T-helper 1 cell treated with Interleukin-12 subunit alpha and Interleukin-12 subunit beta and Interleukin-4 antibody, amounts not matched to agents 30 ng/mL and 1 ng/mL, for 36 hours (primary cell): Measurements from ENCODE around the gene CIPC. TPM values are rescaled to one million over a fixed set of nuclear protein-coding genes. Genes with fewer than 3 reads are reported as not detected.

Experiments
- intact Hi-C: fragments of 100-400 bp; cut with micrococcal nuclease; formaldehyde crosslinking; loops from one replicate; pipeline ENCODE4 v1.15.1; 2024
- total RNA-seq: library from RNA; stranded (reverse); gene quantifications from 2 replicates; pipeline ENCODE4 v1.2.3, GENCODE V29; 2022

CIPC gene, protein sequence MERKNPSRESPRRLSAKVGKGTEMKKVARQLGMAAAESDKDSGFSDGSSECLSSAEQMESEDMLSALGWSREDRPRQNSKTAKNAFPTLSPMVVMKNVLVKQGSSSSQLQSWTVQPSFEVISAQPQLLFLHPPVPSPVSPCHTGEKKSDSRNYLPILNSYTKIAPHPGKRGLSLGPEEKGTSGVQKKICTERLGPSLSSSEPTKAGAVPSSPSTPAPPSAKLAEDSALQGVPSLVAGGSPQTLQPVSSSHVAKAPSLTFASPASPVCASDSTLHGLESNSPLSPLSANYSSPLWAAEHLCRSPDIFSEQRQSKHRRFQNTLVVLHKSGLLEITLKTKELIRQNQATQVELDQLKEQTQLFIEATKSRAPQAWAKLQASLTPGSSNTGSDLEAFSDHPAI
- total RNA-seq: 11.9 and 12.8 TPM in 2 replicates

DNA sequence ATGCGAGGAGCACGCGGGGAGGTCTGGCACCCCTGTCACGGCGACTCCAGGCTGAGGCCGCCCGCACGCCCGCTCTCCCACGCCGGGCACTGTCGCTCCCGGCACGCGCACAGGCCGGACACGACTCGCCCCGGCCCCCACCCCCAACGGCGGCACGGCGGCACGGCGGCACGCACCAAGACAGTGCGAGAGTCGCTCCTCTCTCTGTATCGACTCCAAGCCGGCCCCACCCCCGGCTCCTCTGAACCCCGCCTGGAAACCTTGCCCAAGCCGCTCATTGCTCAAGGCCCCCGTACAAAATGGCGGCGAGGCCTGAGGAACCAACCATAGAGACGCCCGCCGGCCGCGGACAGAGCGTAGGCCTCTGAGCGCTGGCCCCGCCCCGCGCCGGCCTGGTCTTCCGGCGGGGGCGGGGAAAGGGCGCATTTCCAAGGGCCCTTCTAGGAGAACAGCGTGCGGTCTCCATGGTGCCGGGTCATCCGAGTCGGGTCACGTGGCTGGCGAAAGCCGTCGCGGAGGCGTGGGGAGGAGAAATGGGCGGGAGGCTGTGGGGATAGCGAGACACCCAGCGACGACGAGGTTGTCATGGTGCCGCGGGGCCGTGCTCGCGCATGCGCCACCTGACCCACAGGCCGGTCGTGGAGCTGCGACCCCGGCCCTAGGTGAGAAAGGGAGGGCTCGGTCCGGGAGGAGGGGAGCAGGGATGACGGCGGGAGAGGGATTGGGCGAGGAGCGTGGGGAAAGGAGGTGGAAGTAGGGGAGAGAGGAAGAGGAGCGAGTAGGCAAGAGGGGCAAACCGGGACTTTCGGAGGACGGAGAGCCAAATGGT lies at the start of gene CIPC:
Gene CIPC, plus strand, starts transcription at position 559 of the 829 bp plus-strand sequence. CDS start 7,451 bp downstream, outside the sequence.
- intact Hi-C loops: loop anchor here (1.0 to 2.0 kb wide), 21 partner anchors 12 to 1437 kb away; partner anchors contain the start of genes ADCK1, ALKBH1, ANGEL1 and ERG28

DNA sequence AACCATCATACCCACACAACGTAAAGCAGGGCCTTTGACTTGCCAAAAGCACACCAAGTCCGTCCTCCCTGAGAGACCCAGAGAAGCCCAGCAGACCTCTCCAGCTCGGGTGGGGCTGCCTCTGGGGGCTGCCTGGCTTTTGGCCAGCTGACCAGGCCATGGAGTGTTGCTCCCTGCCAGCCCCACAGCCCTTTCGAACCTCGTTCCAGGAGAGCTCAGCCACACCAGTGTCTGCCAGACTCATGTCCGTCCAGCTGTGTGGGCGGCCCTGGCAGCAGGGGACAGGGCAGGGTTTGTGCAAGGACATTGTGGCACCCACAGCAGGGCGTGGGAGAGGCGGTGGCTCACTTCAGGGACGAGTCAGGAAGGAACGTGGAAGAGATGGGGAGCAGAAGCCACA lies 46.9 kb upstream of the CIPC start:
- intact Hi-C loops: no loop called here

DNA sequence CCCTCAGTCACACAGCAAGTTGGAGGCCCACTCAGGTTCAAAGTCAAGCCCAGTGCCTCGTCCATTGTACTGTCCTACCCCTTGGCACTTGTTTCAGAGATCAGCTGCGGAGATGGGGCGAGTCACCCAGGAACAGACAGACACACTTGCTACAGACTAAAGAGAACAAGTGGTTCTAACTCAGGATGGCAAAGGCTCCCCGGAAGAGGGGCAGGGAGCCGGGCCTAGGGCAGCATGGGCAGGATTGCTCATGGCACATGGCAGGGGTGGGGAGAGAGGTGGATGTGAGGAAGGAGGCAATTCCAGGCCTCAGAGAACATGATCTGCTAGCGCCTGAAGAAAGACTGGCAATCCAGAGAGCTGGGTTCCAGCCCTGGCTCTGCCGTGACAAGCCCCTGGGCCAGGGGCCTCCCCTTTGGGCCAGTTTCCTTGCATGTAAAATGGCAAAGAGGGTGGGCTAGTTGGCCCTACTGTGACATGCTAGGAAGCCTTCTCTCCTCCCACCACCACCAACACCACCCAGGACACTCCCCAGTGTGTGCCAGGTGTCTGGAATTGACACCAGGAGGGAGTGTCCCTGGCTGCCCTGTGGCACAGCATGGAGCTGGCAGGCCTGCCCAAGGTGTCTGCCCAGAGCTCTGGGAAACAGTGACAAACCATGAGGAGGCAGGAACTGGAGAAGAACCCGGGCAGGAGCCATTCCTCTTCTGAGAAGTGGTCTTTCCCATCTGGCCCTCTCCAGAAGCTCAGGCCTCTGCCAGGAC lies 45.6 kb upstream of the CIPC start:
- intact Hi-C loops: loop anchor here (1.0 kb wide), 7 partner anchors 16 to 176 kb away; partner anchors contain the start of gene IRF2BPL

DNA sequence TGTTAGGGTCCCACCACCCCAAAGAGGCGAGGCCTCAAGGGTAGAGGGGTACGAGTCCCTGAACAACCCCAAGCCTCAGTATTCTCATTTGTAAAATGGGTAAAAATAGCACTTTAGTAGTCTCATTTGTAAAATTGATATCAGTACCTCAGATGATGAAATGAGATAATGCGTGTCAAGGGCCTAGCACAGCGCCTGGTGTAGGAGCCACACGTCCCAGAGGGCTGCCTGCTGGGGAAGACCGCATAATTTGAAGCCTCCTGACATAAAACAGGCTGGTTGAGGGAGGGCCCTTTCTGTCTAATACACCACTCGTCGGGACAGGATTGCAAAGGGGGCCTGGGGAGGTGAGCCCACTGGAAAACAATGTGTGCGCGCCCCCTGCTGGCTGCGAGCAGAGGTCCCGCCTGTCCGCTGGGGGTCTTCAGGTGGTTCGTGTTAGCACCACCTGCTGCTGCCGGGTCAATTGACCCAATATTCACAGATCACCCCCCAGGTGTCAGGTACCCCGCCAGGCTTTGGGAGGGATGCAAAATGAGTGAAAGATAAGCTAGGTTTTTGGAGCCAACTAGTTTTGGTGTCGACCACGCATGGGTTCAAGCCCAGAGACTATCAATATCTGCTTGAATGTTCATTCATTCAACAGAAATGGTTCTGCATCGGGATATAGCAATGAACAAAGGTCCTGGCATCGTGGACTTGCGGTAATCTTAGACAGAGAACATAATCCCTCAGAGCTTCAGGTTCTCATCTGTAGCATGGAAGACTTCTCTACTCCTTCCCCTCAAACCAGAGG lies 44.8 kb upstream of the CIPC start:
- intact Hi-C loops: loop anchor here (1.0 kb wide), 7 partner anchors 15 to 177 kb away; partner anchors contain the start of gene IRF2BPL

DNA sequence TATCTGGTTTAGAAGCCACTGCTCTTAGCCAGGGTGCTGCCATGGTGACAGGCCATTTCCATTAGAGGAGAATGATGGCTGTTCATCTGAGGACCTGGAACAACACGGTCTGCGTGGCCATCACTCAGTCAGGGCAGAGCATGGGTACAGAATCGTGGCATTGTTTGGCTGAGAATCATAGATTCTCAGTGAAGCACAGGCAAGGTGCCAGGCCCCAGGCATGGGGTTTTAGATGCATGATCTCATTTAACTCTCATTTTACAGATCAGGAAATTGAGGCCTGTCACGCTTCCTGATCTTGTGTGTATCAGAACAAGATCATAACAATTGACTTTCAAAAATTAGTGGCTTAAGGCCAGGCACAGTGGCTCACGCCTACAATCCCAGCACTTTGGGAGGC lies 42.8 kb upstream of the CIPC start:
- intact Hi-C loops: no loop called here

DNA sequence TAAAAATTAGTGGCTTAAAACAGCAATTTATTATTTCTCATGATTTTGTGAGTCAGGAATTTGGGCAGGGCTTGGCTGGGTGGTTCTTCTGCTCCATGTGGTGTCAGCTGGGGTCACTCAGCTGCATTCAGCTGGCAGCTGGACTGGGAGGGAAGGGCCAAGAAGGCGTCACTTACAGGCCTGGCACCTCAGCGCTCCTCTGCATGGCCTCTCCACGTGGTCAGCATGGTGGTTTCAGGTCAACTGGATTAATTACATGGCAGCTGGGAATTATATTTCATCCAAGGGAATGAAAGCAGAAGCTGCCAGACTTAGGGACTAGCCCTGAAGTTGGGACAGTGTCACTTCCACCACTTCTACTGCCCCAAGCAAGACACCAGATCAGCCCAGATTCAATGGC lies 42.1 kb upstream of the CIPC start:
- intact Hi-C loops: no loop called here

DNA sequence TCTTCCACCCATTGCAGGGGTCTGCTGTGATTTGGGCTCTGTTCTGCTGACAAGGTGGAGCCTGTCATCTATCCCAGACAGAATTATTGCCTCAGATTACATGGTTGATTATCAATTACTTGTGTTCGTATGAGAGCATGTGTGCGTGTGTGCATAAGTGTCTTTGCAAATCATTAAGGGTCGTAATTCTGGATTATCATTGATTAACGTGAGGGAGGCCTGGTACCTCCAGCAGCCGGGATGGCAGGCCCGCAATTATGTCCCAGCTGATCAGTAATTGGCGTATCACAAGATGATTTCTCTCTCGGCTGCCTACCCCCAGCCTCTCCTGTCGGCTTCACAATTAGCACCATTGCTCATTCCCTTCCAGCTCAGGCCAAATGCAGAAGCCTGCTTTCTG lies 39.9 kb upstream of the CIPC start:
- intact Hi-C loops: no loop called here

DNA sequence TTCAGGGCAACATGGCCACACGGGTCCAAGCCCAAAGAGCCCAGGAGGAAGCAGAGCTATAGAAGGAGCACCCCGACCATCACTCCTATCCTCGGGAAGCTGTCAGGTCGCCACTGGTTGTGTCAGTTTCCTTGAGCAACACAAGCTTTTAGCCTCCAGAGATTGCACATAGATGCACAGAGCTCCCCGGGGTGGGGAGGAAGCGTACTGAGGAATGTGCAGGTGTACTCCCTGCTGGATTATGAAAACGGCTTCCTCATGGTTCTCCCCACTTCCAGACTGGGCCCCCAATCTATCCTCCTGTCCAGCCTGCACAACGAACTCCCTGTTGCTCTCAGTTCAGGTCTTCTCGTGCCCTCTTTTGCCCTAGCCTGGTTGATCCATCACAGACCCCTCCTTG lies 39.3 kb upstream of the CIPC start:
- intact Hi-C loops: no loop called here

DNA sequence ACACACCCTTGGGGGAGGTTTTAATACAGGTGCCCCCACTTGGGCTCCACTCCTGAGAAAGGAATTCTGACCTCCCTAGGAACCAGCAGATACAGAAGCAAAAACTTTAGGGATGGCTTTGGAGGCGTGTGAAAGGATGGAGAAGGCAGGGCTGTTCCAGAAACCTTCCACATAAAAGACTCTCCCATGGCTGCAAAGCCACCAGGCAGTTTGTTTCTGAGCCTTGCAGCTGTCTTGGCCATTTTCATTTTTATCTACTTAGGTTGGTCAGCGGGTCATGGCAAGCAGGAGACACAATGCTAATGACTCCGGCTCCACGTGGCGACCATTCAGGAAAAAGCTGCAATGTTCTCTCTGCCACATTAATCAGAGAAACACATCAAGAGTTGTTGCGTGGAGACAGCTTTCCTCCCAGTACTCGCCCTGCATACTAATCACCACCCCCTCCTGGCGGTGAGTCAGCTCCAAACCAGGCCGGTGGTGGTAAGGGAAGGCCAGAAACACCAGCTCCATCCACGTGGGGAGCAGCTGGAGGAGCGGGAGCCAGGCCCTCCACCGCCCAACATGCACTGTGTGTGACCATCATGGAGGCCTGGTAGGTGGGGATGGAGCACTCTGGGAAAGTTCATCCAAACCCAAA lies 38.7 kb upstream of the CIPC start:
- intact Hi-C loops: no loop called here

DNA sequence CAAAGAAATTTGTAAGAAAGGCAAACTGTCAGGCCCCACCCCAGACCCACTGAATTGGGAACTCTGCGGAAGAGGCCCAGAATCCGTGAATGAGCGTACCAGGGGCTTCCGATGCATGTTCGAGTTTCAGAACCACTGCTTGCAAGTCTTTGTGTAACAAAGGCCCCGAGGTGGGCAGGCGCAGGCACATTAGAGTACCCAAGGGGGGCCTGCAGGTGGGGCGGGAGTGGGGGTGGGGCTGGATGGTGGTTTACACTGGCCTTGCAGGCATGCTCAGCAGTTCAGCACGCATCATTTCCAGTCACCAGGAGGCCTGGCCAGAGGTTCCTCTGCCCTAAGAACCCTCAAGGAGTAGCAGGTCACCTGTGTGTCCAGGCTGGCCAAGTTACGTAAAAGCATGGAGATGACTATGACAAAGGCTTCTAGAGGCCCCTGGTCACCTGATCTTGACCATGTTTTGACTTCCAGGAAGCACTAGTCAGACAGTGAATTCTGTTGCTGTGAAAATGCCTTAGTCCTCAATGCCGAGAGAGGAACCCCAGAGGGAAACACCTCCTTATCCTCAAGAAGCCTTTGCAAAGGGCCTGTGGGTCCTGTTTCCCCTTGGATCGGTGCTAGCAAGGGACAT lies 36.3 kb upstream of the CIPC start:
- intact Hi-C loops: no loop called here

DNA sequence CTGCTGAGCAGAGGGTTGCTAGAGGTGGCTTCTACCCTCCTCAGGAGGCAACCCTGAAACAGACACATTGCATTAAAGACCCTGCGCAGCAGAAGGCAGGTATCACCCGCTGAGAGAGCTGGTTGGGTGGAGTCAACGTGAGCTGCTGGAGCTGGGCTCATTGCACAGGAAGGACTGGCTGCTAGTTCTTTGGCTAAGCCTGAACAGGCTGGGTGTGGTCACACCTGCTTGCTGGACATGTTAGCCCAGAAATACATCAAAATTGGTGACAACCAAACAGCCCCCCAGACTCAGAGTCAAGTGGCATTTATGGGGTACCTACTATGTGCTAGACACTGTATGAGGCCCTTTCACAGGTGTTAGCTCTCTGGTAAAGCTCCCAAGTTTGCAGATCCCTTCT lies 35.8 kb upstream of the CIPC start:
- intact Hi-C loops: no loop called here

DNA sequence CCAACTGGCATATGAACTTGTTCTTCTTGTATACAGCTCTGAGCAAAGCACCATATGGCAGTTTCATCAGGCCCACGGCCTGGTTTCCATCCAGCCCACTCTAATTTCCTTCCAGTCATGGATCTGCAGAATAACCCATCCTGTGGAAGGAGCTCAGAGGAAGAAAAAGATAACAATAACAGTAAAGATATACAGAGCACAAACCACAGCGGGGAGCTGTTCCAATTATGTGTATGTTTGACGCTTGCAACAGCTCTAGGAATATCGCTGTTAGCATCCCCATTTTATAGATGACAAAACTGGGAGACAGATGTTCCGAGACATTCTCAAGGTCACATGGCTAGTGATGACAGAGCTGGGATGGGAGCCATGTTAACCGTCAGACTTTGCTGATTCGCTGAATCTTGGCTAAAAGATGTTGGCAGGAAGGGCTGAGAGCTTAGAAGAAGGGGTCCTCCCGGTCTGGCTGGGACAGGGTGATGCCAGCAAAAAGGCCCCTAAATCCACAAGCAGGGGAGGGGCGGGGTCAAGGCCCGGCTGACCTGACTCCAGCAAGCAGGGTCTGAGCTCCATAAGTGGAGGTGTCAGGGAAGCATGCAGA lies 34.4 kb upstream of the CIPC start:
- intact Hi-C loops: no loop called here

DNA sequence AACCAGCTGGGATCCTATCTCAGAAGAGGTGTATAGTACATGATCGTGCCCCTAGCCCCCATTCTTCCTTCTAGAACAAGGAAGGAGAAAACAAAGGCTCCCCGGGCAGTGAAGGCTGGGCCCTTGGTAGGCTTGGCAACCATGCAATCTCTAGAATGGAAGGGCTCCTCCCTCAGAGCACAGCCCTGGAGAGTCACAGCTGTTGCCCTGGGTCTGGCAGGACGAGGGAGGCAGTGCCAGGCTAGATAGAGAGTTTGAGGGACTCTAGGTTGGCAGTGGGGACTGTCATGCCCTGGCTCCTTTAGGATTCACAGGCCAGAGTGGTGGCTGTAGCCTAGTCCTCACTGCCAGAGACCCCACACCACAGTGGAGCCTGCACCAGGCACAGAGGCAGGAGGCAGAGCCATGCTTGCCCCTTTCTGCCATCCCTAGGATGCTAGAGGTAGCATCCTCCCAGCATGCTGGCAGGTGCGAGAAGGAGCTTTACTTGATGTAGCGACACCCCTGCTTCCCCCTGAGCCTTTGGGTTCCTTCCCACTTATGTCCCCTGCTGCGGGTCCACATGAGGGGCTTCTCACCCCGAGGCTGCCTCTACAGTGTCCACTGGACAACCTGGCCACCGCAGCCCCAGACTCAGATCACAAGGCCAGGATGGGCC lies 33.4 kb upstream of the CIPC start:
- intact Hi-C loops: no loop called here

DNA sequence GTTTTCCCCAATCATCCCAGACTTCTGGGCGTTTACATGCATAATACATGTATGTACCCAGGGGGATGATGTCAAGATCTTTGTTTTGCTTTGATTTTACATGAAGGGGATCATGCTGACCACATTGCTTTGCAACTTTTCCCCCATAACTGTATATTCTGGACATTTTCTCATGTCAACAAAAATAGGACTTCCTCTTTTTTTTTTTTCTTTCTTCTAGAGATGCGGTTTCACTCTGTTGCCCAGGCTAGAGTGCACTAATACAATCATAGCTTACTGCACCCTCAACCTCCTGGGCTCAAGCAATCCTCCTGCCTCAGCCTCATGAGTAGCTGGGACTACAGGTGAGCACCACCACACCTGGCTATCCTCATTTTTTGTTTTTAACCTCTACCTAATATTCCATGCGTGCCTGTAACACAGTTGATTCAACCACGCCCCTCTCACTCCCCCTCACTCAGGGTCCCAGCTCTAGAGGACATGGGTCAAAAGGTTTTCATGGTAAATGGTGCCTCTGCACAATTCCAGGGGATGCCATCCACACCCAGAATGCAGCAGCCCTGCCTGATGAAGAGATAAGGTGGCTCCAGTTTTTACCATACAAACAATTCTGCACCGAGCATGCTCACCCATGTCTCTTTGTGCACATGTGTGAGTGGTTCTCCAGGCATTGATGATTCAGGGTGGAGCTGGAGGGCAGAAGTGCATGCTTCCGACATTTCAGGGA lies 32.0 kb upstream of the CIPC start:
- intact Hi-C loops: no loop called here

DNA sequence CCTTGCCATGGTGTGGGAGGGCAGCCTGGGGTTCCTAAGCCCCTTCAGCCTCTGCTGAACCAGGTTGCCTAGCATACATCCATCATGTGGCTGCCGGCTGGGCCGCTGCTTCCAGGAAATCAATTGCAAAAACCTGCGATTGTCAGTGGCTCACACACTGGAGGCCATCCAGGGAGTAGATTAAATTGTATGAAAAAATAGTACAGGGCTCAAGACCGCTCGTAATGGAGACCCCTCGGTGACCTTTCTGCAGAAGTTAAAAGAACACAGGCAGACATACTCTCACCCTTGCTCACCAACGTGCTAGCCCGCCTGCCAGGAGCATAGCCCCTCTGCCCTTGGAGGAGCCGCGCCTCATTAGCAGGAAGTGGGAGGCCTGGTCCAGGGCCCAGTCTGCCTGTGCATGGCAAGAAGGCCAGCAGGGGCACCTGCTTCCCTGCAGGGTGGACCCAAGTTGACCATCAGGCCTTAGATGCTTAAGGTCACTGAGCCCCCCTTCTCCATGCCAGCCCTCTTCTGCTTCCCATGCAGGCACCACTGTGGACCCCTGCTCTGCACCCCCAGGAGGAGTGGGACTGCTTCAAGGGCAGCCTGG lies 31.4 kb upstream of the CIPC start:
- intact Hi-C loops: no loop called here

DNA sequence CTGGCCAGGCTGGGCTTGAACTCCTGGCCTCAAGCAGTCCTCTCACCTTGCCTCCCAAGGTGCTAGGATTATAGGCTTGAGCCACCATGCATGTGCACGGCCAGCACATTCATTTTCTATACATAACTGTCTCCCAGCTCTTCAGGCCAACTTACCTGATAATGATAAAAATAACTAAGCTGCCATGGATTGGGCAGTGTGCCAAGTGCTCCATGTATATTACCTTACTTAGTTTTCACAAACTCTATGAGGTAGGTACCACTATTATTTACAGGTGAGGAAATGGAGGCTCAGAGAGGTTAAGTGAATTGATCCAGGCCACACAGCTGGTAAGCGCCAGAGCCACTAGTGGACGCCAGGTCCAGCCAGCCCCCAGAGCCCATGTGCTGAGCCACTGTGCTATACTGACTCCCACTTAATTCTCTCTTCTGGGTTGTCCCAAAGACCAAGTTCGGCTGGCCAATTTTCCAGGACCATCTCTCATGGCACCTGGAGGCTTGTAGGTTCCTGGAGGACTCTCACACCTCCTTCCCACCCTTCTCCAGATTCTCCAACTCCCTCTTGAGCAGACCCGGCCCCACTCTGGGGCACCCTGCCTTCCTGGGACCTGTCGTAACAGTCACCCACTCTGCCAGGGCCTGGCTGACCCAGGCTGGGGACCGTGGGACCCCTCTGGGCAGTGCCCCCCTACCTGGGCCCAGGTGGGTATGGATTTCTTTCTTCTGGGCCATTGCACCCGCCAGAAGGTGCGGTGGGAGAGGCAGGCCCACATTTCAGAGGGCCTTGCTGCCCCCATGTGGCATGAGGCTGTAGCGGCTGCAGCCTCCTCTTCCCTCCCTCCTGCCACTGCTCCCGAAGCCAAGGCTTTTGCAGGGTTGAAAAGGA lies 30.2 kb upstream of the CIPC start:
- intact Hi-C loops: loop anchor here (1.0 kb wide), 2 partner anchors 15 to 45 kb away; no protein-coding TSS in a partner anchor
